HEK293T (cell line): ENCODE results near the gene SLC35G1.

Source experiments
- ARNT ChIP-seq: fragments of 450-650 bp; IDR thresholded peaks from 2 replicates; pipeline ENCODE4 v1.6.1; 2017; ENCODE audit warnings: mild to moderate bottlenecking
- BHLHE40 ChIP-seq: fragments of 450-650 bp; IDR thresholded peaks from 2 replicates; pipeline ENCODE4 v1.6.1; 2016; ENCODE audit warnings: mild to moderate bottlenecking, moderate library complexity, borderline replicate concordance
- ELF4 ChIP-seq: fragments of 450-650 bp; IDR thresholded peaks from 2 replicates; pipeline ENCODE4 v1.6.1; 2017; ENCODE audit warnings: antibody characterized with exemption
- FOXA1 ChIP-seq: fragments of 450-650 bp; IDR thresholded peaks from 2 replicates; pipeline ENCODE4 v1.6.1; 2016; ENCODE audit warnings: mild to moderate bottlenecking
- FOXK2 ChIP-seq: fragments of 450-650 bp; IDR thresholded peaks from 2 replicates; pipeline ENCODE4 v1.6.1; 2016; ENCODE audit warnings: mild to moderate bottlenecking
- HDGF ChIP-seq: fragments of 450-650 bp; IDR thresholded peaks from 2 replicates; pipeline ENCODE4 v1.6.1; 2017; ENCODE audit warnings: antibody characterized with exemption, borderline replicate concordance
- NFRKB ChIP-seq: fragments of 450-650 bp; IDR thresholded peaks from 2 replicates; pipeline ENCODE4 v1.6.1; 2016; ENCODE audit warnings: mild to moderate bottlenecking, moderate library complexity
- PKNOX1 ChIP-seq: fragments of 450-650 bp; IDR thresholded peaks from 2 replicates; pipeline ENCODE4 v1.6.1; 2016
- SP1 ChIP-seq: fragments of 450-650 bp; IDR thresholded peaks from 2 replicates; pipeline ENCODE4 v1.6.1; 2017
- SUZ12 ChIP-seq: fragments of 450-650 bp; IDR thresholded peaks from 2 replicates; pipeline ENCODE4 v1.6.1; 2016; ENCODE audit warnings: mild to moderate bottlenecking
- TARDBP ChIP-seq: fragments of 450-650 bp; IDR thresholded peaks from 2 replicates; pipeline ENCODE4 v1.6.1; 2016

- TF ChIP-seq FOXA1 (no peak), ARNT (no peak), SP1 (no peak), ELF4 (no peak), SUZ12 (no peak), FOXK2 (no peak), HDGF (no peak), TARDBP (no peak), NFRKB (no peak), BHLHE40 (no peak), PKNOX1 (no peak)
Observed at GRCh38 chr10:93867525-93867924, 26.3 kb upstream of the SLC35G1 start.
